Measurements from ENCODE around the gene COL9A3. TPM values are rescaled to one million over a fixed set of nuclear protein-coding genes. Genes with fewer than 3 reads are reported as not detected.

COL9A3 gene
- total RNA-seq, 1 experiment from 2014 or later: 46.6 TPM

DNA sequence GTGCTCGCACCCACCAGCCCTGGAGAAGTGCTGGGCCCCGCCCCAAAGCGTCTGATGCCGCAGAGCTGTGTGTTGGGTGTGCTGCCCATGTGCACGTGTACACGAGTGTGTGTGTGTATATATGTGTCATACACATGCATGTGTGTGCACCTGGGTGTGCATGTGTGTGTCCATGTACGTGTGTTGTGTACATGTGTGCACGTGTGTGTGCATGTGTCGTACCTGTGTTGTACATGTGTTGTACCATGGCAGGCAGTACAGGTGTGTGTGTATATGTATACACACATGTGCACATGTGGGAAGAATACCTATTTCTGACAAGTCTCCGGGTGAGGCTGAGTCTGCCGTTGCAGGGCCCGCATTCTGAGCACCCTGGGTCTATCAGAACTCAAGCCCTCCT, 26.8 kb upstream of the COL9A3 start:
- intact Hi-C loops (cut with micrococcal nuclease; ENCODE audit: unreplicated experiment) (loop anchor here (2.0 to 10.0 kb wide), 3 partner anchors 81 to 315 kb away; partner anchors contain the start of genes GATA5 and NTSR1), in situ Hi-C loops (cut with HindIII; ENCODE audit: low pct_unique_long_range_greater_than_20kb, low sequenced_read_pairs) (no loop called here)
- ChIA-PET POLR2A (no interaction called here), CTCF (interaction anchor here (3.7 kb wide), 1 partner anchor 86 kb away, joined by 13 read pairs; no protein-coding TSS in a partner anchor)
- Histone ChIP-seq H3K27me3 (ENCODE audit: control insufficient read depth, insufficient read depth, low read length) (no peaks in the 10 kb centered on the region), H3K36me3 (ENCODE audit: control insufficient read depth, insufficient read depth, low read length) (no peaks in the 10 kb centered on the region), H3K4me3 (ENCODE audit: low read depth in 2 of 2, low read length in 2 of 2) (no peak overlapping the region), H3K9me3 (ENCODE audit: control insufficient read depth, insufficient read depth, low read depth, low read length) (no peaks in the 10 kb centered on the region), H3K4me1 (ENCODE audit: control insufficient read depth, insufficient read depth, low read length) (peaks cover 10% of the 10 kb centered on the region), H3K27ac (ENCODE audit: low read length) (no peak overlapping the region)
- no TSS peak for BruUV-seq (replicated peaks)
- DNase-seq (ENCODE audit: low read depth, low spot score) (no peak), ATAC-seq (no peak)
- TF ChIP-seq POLR2AphosphoS5 (IDR thresholded peaks at IDR 0.05; ENCODE audit: low read depth, low read length): no peak
- no peak for TF ChIP-seq TCF7L2 (IDR thresholded peaks at IDR 0.05; ENCODE audit: low read depth, low read length)
- TF ChIP-seq, protein P1, sequence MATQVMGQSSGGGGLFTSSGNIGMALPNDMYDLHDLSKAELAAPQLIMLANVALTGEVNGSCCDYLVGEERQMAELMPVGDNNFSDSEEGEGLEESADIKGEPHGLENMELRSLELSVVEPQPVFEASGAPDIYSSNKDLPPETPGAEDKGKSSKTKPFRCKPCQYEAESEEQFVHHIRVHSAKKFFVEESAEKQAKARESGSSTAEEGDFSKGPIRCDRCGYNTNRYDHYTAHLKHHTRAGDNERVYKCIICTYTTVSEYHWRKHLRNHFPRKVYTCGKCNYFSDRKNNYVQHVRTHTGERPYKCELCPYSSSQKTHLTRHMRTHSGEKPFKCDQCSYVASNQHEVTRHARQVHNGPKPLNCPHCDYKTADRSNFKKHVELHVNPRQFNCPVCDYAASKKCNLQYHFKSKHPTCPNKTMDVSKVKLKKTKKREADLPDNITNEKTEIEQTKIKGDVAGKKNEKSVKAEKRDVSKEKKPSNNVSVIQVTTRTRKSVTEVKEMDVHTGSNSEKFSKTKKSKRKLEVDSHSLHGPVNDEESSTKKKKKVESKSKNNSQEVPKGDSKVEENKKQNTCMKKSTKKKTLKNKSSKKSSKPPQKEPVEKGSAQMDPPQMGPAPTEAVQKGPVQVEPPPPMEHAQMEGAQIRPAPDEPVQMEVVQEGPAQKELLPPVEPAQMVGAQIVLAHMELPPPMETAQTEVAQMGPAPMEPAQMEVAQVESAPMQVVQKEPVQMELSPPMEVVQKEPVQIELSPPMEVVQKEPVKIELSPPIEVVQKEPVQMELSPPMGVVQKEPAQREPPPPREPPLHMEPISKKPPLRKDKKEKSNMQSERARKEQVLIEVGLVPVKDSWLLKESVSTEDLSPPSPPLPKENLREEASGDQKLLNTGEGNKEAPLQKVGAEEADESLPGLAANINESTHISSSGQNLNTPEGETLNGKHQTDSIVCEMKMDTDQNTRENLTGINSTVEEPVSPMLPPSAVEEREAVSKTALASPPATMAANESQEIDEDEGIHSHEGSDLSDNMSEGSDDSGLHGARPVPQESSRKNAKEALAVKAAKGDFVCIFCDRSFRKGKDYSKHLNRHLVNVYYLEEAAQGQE (IDR thresholded peaks at IDR 0.05; ENCODE audit: insufficient read depth in 1 of 2, low read depth in 2 of 2, low read length in 1 of 2): no peak
- TF ChIP-seq, protein P2, sequence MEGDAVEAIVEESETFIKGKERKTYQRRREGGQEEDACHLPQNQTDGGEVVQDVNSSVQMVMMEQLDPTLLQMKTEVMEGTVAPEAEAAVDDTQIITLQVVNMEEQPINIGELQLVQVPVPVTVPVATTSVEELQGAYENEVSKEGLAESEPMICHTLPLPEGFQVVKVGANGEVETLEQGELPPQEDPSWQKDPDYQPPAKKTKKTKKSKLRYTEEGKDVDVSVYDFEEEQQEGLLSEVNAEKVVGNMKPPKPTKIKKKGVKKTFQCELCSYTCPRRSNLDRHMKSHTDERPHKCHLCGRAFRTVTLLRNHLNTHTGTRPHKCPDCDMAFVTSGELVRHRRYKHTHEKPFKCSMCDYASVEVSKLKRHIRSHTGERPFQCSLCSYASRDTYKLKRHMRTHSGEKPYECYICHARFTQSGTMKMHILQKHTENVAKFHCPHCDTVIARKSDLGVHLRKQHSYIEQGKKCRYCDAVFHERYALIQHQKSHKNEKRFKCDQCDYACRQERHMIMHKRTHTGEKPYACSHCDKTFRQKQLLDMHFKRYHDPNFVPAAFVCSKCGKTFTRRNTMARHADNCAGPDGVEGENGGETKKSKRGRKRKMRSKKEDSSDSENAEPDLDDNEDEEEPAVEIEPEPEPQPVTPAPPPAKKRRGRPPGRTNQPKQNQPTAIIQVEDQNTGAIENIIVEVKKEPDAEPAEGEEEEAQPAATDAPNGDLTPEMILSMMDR (IDR thresholded peaks at IDR 0.05): no peak
- no peak for TF ChIP-seq SIN3A (IDR thresholded peaks at IDR 0.05; ENCODE audit: borderline replicate concordance, insufficient read depth, low read depth, low read length)

DNA sequence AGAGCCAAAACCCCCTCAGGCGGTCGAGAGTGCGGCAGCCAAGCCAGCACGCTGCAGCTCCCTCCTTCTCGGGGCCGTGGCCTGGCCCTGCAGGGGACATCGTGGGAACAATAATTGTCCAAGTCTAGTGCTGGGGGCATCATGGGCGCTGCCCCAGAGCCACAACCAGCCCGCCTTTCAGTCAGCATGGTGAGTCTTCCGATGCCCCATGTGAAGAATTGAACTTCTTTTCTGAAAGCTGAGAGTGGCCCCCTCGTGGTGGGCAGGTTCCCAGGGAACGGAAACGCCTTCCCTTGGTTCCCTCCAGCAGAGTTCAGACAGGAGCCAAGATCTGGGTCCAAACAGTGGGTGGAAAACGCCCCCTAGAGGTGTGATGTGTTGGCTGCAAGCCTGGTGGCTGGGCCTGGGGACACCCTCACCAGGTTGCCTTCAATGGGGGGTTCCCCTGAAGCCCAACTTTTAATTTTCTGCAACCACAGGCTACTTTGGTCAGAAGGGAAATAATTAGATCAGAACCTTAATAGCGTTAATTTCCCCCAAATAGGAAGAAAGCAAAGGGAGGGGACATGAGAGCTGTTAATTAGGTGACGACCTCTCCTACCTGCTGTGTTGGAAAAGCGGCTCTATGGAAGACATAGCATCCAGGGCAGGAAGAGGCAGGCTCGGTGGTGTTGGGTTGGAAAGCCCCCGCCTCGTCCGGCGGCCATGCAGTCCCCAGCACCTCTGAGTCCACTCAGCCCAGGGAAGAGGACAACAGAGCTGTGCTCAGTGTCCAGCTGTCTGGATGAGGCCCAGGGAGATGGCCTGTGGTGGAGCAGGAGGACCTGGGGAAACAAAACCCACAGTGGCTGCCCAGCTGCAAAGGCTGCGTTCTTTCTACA, 25.3 kb upstream of the COL9A3 start:
- H3K27me3 ChIP-seq (ENCODE audit: control insufficient read depth, insufficient read depth, low read length): no peaks in the 10 kb centered on the region
- no TSS peak for BruUV-seq (replicated peaks)
- ChIA-PET POLR2A (interaction anchor here (0.6 kb wide), 2 partner anchors 49 to 97 kb away, joined by 3 read pairs; no protein-coding TSS in a partner anchor), CTCF (interaction anchor here (0.6 to 3.7 kb wide), 13 partner anchors 18 to 299 kb away, joined by 3 to 13 read pairs (median 3); no protein-coding TSS in a partner anchor)
- in situ Hi-C loops (cut with HindIII; ENCODE audit: low pct_unique_long_range_greater_than_20kb, low sequenced_read_pairs) (no loop called here), intact Hi-C loops (cut with micrococcal nuclease; ENCODE audit: unreplicated experiment) (loop anchor here (2.0 to 10.0 kb wide), 3 partner anchors 83 to 317 kb away; partner anchors contain the start of genes GATA5 and NTSR1)
- peak overlapping the region in 1 of 2 experiments; percentile 33; a peak in 1 of 4 replicates for H3K4me3 ChIP-seq (ENCODE audit: low read depth in 2 of 2, low read length in 2 of 2)
- DNase-seq (ENCODE audit: low read depth, low spot score): peak; percentile 84
- peak; percentile 64 for ATAC-seq
- H3K4me1 ChIP-seq (ENCODE audit: control insufficient read depth, insufficient read depth, low read length): peaks cover 10% of the 10 kb centered on the region
- H3K9me3 ChIP-seq (ENCODE audit: control insufficient read depth, insufficient read depth, low read depth, low read length): no peaks in the 10 kb centered on the region
- H3K27ac ChIP-seq (ENCODE audit: low read length): peak overlapping the region; percentile 18
- no peaks in the 10 kb centered on the region for H3K36me3 ChIP-seq (ENCODE audit: control insufficient read depth, insufficient read depth, low read length)
- TF ChIP-seq POLR2AphosphoS5 (IDR thresholded peaks at IDR 0.05; ENCODE audit: low read depth, low read length) (peak; percentile 41; the same call in 1 of the 2 replicates), TCF7L2 (IDR thresholded peaks at IDR 0.05; ENCODE audit: low read depth, low read length) (no peak), SIN3A (IDR thresholded peaks at IDR 0.05; ENCODE audit: borderline replicate concordance, insufficient read depth, low read depth, low read length) (no peak)
- TF ChIP-seq, protein P2 (IDR thresholded peaks at IDR 0.05): peak; percentile 98
- TF ChIP-seq, protein P1 (IDR thresholded peaks at IDR 0.05; ENCODE audit: insufficient read depth in 1 of 2, low read depth in 2 of 2, low read length in 1 of 2): peak in 1 of 2 experiments; percentile 25; a peak in 1 of 4 replicates
